ENCODE data around the gene IL6R.

Gene IL6R

GRCh38 chr1:154454386-154455120 is 49.4 kb downstream of the IL6R start:
- H4K20me1 ChIP-seq (ENCODE audit: insufficient read depth, low read length): no peaks in the 10 kb centered on the region
- no peak overlapping the region for H3K4me2 ChIP-seq (ENCODE audit: low read length)
- H3K9me3 ChIP-seq (ENCODE audit: insufficient read depth, low read length): no peaks in the 10 kb centered on the region
- no peak overlapping the region for H3K27ac ChIP-seq (ENCODE audit: low read length)
- no peak overlapping the region for H3K4me3 ChIP-seq (ENCODE audit: low read length)
- no peak for TF ChIP-seq CTCF (IDR thresholded peaks at IDR 0.05; ENCODE audit: low read depth, low read length)
- no peak for TF ChIP-seq EZH2phosphoT487 (IDR thresholded peaks at IDR 0.05; ENCODE audit: low read depth)
- H3K4me1 ChIP-seq (ENCODE audit: low read length): peaks cover 5% of the 10 kb centered on the region
- no peaks in the 10 kb centered on the region for H3K79me2 ChIP-seq (ENCODE audit: low read length)
- no peak overlapping the region for H2AFZ ChIP-seq (ENCODE audit: low read depth, low read length)
- peaks cover 39% of the 10 kb centered on the region for H3K36me3 ChIP-seq (replicated peaks; ENCODE audit: low read depth, low read length)
- no peaks in the 10 kb centered on the region for H3K27me3 ChIP-seq (ENCODE audit: low read depth, low read length)
- no peak overlapping the region for H3K9ac ChIP-seq (ENCODE audit: low read length)

DNA sequence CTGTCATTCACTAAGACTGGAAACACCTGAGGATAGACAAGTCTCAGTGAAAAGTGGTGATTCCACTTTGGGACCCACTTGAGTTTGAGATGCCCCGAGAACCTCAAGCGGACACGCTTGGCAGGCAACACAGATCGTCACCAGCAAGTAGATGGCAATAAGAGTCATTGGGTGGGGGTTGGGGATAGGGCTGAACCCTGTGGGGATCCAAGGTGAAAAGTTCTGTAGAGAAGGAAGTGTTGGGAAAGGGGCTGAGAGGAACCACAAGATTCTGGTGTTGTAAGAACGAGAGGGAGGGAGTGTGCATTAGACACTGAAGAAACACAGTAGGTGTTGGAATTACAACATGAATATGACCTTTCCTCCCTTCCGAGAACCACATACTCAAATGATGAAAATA is 51.5 kb downstream of the IL6R start:
- no peak overlapping the region for H3K4me3 ChIP-seq (ENCODE audit: low read length)
- H3K27ac ChIP-seq (ENCODE audit: low read length): no peak overlapping the region
- no peaks in the 10 kb centered on the region for H3K79me2 ChIP-seq (ENCODE audit: low read length)
- no peak for TF ChIP-seq EZH2phosphoT487 (IDR thresholded peaks at IDR 0.05; ENCODE audit: low read depth)
- TF ChIP-seq CTCF (IDR thresholded peaks at IDR 0.05; ENCODE audit: low read depth, low read length): no peak
- H3K9me3 ChIP-seq (ENCODE audit: insufficient read depth, low read length): no peaks in the 10 kb centered on the region
- H2AFZ ChIP-seq (ENCODE audit: low read depth, low read length): no peak overlapping the region
- no peak overlapping the region for H3K9ac ChIP-seq (ENCODE audit: low read length)
- H3K4me2 ChIP-seq (ENCODE audit: low read length): no peak overlapping the region
- no peaks in the 10 kb centered on the region for H3K27me3 ChIP-seq (ENCODE audit: low read depth, low read length)
- no peaks in the 10 kb centered on the region for H4K20me1 ChIP-seq (ENCODE audit: insufficient read depth, low read length)
- peaks cover 30% of the 10 kb centered on the region for H3K36me3 ChIP-seq (replicated peaks; ENCODE audit: low read depth, low read length)
- H3K4me1 ChIP-seq (ENCODE audit: low read length): peaks cover 5% of the 10 kb centered on the region

- Histone ChIP-seq H3K36me3 (replicated peaks; ENCODE audit: low read depth, low read length) (peaks cover 21% of the 10 kb centered on the region), H3K4me1 (ENCODE audit: low read length) (peaks cover 5% of the 10 kb centered on the region), H3K4me2 (ENCODE audit: low read length) (no peak overlapping the region)
Measured at GRCh38 chr1:154459080-154459479, 53.9 kb downstream of the IL6R start.

More at GRCh38 chr1:154459080-154459479, 53.9 kb downstream of the IL6R start:
- Histone ChIP-seq H3K79me2 (ENCODE audit: low read length) (no peaks in the 10 kb centered on the region), H3K9me3 (ENCODE audit: insufficient read depth, low read length) (no peaks in the 10 kb centered on the region), H3K27me3 (ENCODE audit: low read depth, low read length) (no peaks in the 10 kb centered on the region), H3K27ac (ENCODE audit: low read length) (no peak overlapping the region), H4K20me1 (ENCODE audit: insufficient read depth, low read length) (no peaks in the 10 kb centered on the region), H3K9ac (ENCODE audit: low read length) (no peak overlapping the region), H3K4me3 (ENCODE audit: low read length) (no peak overlapping the region), H2AFZ (ENCODE audit: low read depth, low read length) (no peak overlapping the region)
- TF ChIP-seq CTCF (IDR thresholded peaks at IDR 0.05; ENCODE audit: low read depth, low read length) (no peak), EZH2phosphoT487 (IDR thresholded peaks at IDR 0.05; ENCODE audit: low read depth) (no peak)

All from OCI-LY3 (cell line).